Tibial artery (tissue), 4 donors: ENCODE measurements around the gene CPNE4.

Experiments used
- DNase-seq, 2 donors: peaks; one replicate each; pipeline ENCODE4 v3.0.0-alpha.2; 2019
- H3K27ac ChIP-seq, 2 donors: fragments of 200-600 bp; sonication (generic) in 1 of 2; 1 replicate in 1 of 2; 2 replicates in 1 of 2; pipeline ENCODE4 v1.5.1; 2018 to 2019; ENCODE audit warnings: mild to moderate bottlenecking in 1 of 2
- H3K27me3 ChIP-seq, 2 donors: fragments of 200-600 bp; sonication (generic) in 1 of 2; one replicate each; pipeline versions ENCODE4 v1.5.1 to v1.6.0; 2016 to 2019
- H3K36me3 ChIP-seq, 3 donors: fragments of 200-600 bp; sonication (generic) in 2 of 3; one replicate each; pipeline ENCODE4 v1.5.1; 2016 to 2019; ENCODE audit warnings: mild to moderate bottlenecking in 2 of 3
- H3K4me1 ChIP-seq, 4 donors: fragments of 200-600 bp; sonication (generic) in 2 of 4; 1 replicate in 3 of 4; 2 replicates in 1 of 4; pipeline ENCODE4 v1.5.1; 2016 to 2019
- H3K4me3 ChIP-seq, 2 donors: fragments of 200-600 bp; sonication (generic) in 1 of 2; 1 replicate in 1 of 2; 2 replicates in 1 of 2; pipeline ENCODE4 v1.5.1; 2018 to 2019; ENCODE audit warnings: mild to moderate bottlenecking in 2 of 2
- H3K9me3 ChIP-seq, 3 donors: fragments of 200-600 bp; sonication (generic) in 1 of 3; one replicate each; pipeline ENCODE4 v1.5.1; 2016 to 2019
- intact Hi-C: fragments of 100-400 bp; cut with DNase I; formaldehyde crosslinking; loops from one replicate; pipeline ENCODE4 v1.15.0; 2023; ENCODE audit warnings: low total_unique reads
- TF ChIP-seq, protein P1 (sequence below), 2 experiments: fragments of 200-600 bp in 1 of 2; fragments of 450-650 bp in 1 of 2; IDR thresholded peaks; one replicate each; pipeline ENCODE4 v1.5.1; 2017 to 2019; ENCODE audit warnings: antibody characterized with exemption in 2 of 2, mild to moderate bottlenecking in 1 of 2, moderate library complexity in 1 of 2

CPNE4 gene

GRCh38 chr3:131998027-131998426, 36.8 kb downstream of the CPNE4 start:
- H3K4me1 ChIP-seq = no peaks in the 10 kb centered on the region
- no peaks in the 10 kb centered on the region for H3K27me3 ChIP-seq
- intact Hi-C loops = no loop called here
- H3K27ac ChIP-seq = no peak overlapping the region
- no peak overlapping the region for H3K4me3 ChIP-seq
- TF ChIP-seq, protein P1, sequence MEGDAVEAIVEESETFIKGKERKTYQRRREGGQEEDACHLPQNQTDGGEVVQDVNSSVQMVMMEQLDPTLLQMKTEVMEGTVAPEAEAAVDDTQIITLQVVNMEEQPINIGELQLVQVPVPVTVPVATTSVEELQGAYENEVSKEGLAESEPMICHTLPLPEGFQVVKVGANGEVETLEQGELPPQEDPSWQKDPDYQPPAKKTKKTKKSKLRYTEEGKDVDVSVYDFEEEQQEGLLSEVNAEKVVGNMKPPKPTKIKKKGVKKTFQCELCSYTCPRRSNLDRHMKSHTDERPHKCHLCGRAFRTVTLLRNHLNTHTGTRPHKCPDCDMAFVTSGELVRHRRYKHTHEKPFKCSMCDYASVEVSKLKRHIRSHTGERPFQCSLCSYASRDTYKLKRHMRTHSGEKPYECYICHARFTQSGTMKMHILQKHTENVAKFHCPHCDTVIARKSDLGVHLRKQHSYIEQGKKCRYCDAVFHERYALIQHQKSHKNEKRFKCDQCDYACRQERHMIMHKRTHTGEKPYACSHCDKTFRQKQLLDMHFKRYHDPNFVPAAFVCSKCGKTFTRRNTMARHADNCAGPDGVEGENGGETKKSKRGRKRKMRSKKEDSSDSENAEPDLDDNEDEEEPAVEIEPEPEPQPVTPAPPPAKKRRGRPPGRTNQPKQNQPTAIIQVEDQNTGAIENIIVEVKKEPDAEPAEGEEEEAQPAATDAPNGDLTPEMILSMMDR (IDR thresholded peaks at IDR 0.05) = no peak
- no peak for DNase-seq
- no peaks in the 10 kb centered on the region for H3K9me3 ChIP-seq
- no peaks in the 10 kb centered on the region for H3K36me3 ChIP-seq

GRCh38 chr3:131995891-131996290, 38.9 kb downstream of the CPNE4 start:
- Histone ChIP-seq H3K27ac (no peak overlapping the region), H3K9me3 (no peaks in the 10 kb centered on the region), H3K27me3 (no peaks in the 10 kb centered on the region), H3K4me3 (no peak overlapping the region), H3K36me3 (no peaks in the 10 kb centered on the region), H3K4me1 (no peaks in the 10 kb centered on the region)
- DNase-seq = no peak
- TF ChIP-seq, protein P1 (IDR thresholded peaks at IDR 0.05) = no peak
- intact Hi-C loops = no loop called here

DNA sequence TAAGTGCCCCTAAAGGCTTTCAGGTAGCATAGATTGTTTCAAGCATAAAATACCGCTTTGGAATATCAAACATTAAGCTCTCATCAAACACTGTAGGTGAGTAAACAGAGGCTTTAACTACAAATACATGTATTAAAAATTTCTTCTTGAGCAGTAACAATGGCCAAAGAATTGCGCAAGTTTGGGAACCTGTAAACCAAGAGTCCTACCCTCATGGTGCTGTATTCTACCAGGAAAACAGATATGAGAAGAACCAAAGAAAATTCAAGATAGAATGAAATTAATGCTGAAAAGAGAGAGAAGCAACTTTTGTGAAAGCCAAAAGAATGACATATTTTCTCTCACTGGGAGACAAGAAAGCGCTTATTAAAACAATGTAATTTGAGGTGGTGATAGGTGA, 45.5 kb downstream of the CPNE4 start:
- intact Hi-C loops = no loop called here
- TF ChIP-seq, protein P1 (IDR thresholded peaks at IDR 0.05) = no peak
- H3K27me3 ChIP-seq = no peaks in the 10 kb centered on the region
- H3K4me1 ChIP-seq = no peaks in the 10 kb centered on the region
- no peak overlapping the region for H3K4me3 ChIP-seq
- H3K36me3 ChIP-seq = no peaks in the 10 kb centered on the region
- no peak overlapping the region for H3K27ac ChIP-seq
- no peaks in the 10 kb centered on the region for H3K9me3 ChIP-seq
- no peak for DNase-seq

DNA sequence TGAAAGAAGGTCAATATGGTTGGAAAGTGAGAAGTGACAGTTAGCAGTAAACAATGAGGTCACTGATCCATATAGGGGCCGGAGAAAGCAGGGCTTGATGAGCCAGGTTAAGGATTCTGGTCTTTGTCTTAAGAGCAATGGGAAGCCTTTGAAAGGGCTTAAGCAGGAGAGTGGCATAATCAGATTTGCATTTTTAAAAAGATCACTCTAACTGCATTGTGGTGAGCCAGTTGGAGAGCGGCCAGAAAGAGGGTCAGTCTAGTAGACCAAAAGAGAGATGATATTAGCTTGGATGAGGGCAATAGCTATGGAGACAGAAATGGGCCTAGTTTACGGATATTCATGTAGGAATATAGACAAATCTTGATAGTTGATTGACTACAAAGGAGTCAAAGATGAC, 46.6 kb downstream of the CPNE4 start:
- Histone ChIP-seq H3K4me3 (no peak overlapping the region), H3K9me3 (no peaks in the 10 kb centered on the region), H3K4me1 (no peaks in the 10 kb centered on the region), H3K27ac (no peak overlapping the region), H3K36me3 (no peaks in the 10 kb centered on the region), H3K27me3 (no peaks in the 10 kb centered on the region)
- no peak for DNase-seq
- TF ChIP-seq, protein P1 (IDR thresholded peaks at IDR 0.05) = no peak
- intact Hi-C loops = no loop called here

GRCh38 chr3:131983689-131984088, 51.1 kb downstream of the CPNE4 start:
- Histone ChIP-seq H3K4me1 (no peaks in the 10 kb centered on the region), H3K27me3 (no peaks in the 10 kb centered on the region), H3K4me3 (no peak overlapping the region), H3K36me3 (no peaks in the 10 kb centered on the region), H3K9me3 (no peaks in the 10 kb centered on the region), H3K27ac (no peak overlapping the region)
- no peak for DNase-seq
- TF ChIP-seq, protein P1 (IDR thresholded peaks at IDR 0.05) = no peak
- intact Hi-C loops = no loop called here

- intact Hi-C loops = no loop called here
- TF ChIP-seq, protein P1 (IDR thresholded peaks at IDR 0.05) = no peak
- H3K4me1 ChIP-seq = no peaks in the 10 kb centered on the region
Measured at GRCh38 chr3:131981323-131981722, 53.5 kb downstream of the CPNE4 start.

More at GRCh38 chr3:131981323-131981722, 53.5 kb downstream of the CPNE4 start:
- Histone ChIP-seq H3K27me3 (no peaks in the 10 kb centered on the region), H3K4me3 (no peak overlapping the region), H3K27ac (no peak overlapping the region), H3K36me3 (no peaks in the 10 kb centered on the region), H3K9me3 (no peaks in the 10 kb centered on the region)
- DNase-seq = no peak
